Mucosa of gallbladder (tissue), 1 donor: ENCODE data around the gene KRTAP12-4. TPM values are rescaled to one million over a fixed set of nuclear protein-coding genes. Genes with fewer than 3 reads are reported as not detected.
"Not testable (repeated sequence)": the region's sequence is repeated elsewhere in the genome, so short reads cannot be mapped to it uniquely, and the experiment has no call there.

Source experiments
- DNase-seq: peaks from one replicate; pipeline ENCODE4 v3.0.0-alpha.2; 2020; ENCODE audit warnings: low spot score
- total RNA-seq: library from RNA; stranded (reverse); gene quantifications from one replicate; pipeline ENCODE4 v1.2.1, GENCODE V29; 2021
- donor health status: DM: no; HTN: no; CAD: no.

KRTAP12-4 gene
- total RNA-seq, 1 donor from 2014 or later: not detected

GRCh38 chr21:44632067-44632466 is 22.4 kb downstream of the KRTAP12-4 start:
- DNase-seq: no peak

- no peak for DNase-seq
Measured at GRCh38 chr21:44630440-44630839, 24.0 kb downstream of the KRTAP12-4 start.

GRCh38 chr21:44628707-44629391 is 25.6 kb downstream of the KRTAP12-4 start:
- DNase-seq: no peak

- not testable (repeated sequence) for DNase-seq
Measured at GRCh38 chr21:44627831-44628233, 26.6 kb downstream of the KRTAP12-4 start.

GRCh38 chr21:44627181-44627822 is 27.2 kb downstream of the KRTAP12-4 start:
- DNase-seq: not testable (repeated sequence)

- no peak for DNase-seq
Measured at GRCh38 chr21:44626673-44627143, 27.8 kb downstream of the KRTAP12-4 start, which contains the start of gene KRTAP10-9. TSS of gene KRTAP10-9 (plus strand) at chr21:44627093. CDS start at chr21:44627172, 79 bp downstream.

GRCh38 chr21:44626262-44626661 is 28.2 kb downstream of the KRTAP12-4 start:
- DNase-seq: no peak

GRCh38 chr21:44625756-44626155 is 28.7 kb downstream of the KRTAP12-4 start:
- DNase-seq: no peak

- DNase-seq: no peak
Measured at GRCh38 chr21:44623575-44623974, 30.9 kb downstream of the KRTAP12-4 start.

GRCh38 chr21:44619886-44620285 is 34.6 kb downstream of the KRTAP12-4 start:
- DNase-seq: no peak

- DNase-seq: peak; percentile 16
Measured at GRCh38 chr21:44618909-44619308, 35.5 kb downstream of the KRTAP12-4 start.

GRCh38 chr21:44618504-44618903 is 36.0 kb downstream of the KRTAP12-4 start:
- DNase-seq: peak; percentile 39

GRCh38 chr21:44617071-44617501 is 37.4 kb downstream of the KRTAP12-4 start:
- DNase-seq: no peak

- DNase-seq: no peak
Measured at GRCh38 chr21:44616591-44616926, 37.9 kb downstream of the KRTAP12-4 start.

GRCh38 chr21:44615911-44616590 is 38.4 kb downstream of the KRTAP12-4 start:
- no peak for DNase-seq

GRCh38 chr21:44615466-44615865 is 39.0 kb downstream of the KRTAP12-4 start:
- DNase-seq: no peak

- DNase-seq: no peak
Measured at GRCh38 chr21:44614961-44615391, 39.5 kb downstream of the KRTAP12-4 start.

GRCh38 chr21:44614161-44614631 is 40.3 kb downstream of the KRTAP12-4 start:
- DNase-seq: no peak

- DNase-seq: no peak
Measured at GRCh38 chr21:44613386-44614155, 40.9 kb downstream of the KRTAP12-4 start.

GRCh38 chr21:44612669-44613229 is 41.7 kb downstream of the KRTAP12-4 start:
- no peak for DNase-seq

GRCh38 chr21:44612029-44612486 is 42.4 kb downstream of the KRTAP12-4 start, which contains the start of gene KRTAP10-8:
TSS of gene KRTAP10-8 (plus strand) at chr21:44612079. CDS start at chr21:44612101, 22 bp downstream.
- no peak for DNase-seq
